BE2C (cell line): ENCODE results near the gene KCNG2.

ENCODE experiments used
- DNase-seq: peaks from one replicate; pipeline ENCODE4 v3.0.0-alpha.2; 2020
- H3K27me3 ChIP-seq: fragments of 250-450 bp; sonication (Bioruptor Pico); 2 replicates; pipeline ENCODE4 v1.5.1; 2020; ENCODE audit warnings: mild to moderate bottlenecking
- H3K36me3 ChIP-seq: fragments of 250-450 bp; sonication (Bioruptor Pico); 2 replicates; pipeline ENCODE4 v1.5.1; 2020; ENCODE audit warnings: mild to moderate bottlenecking
- H3K4me1 ChIP-seq: fragments of 250-450 bp; sonication (Bioruptor Pico); 2 replicates; pipeline ENCODE4 v1.5.1; 2020
- H3K4me3 ChIP-seq: 2 replicates; pipeline ENCODE4 v1.5.1; 2011; ENCODE audit warnings: low read depth, low read length
- H3K9me3 ChIP-seq: fragments of 250-450 bp; sonication (Bioruptor Pico); 2 replicates; pipeline ENCODE4 v1.5.1; 2020
- CTCF ChIP-seq: IDR thresholded peaks from 2 replicates; pipeline ENCODE4 v1.5.1; 2012; ENCODE audit warnings: mild to moderate bottlenecking, low read depth, low read length

Gene KCNG2

GRCh38 chr18:79884294-79884962 is 86.7 kb downstream of the KCNG2 start:
- H3K9me3 ChIP-seq, result no peaks in the 10 kb centered on the region
- H3K4me3 ChIP-seq, result no peak overlapping the region
- H3K27me3 ChIP-seq, result no peaks in the 10 kb centered on the region
- TF ChIP-seq CTCF, result no peak
- no peaks in the 10 kb centered on the region for H3K36me3 ChIP-seq
- no peaks in the 10 kb centered on the region for H3K4me1 ChIP-seq
- no peak for DNase-seq

DNA sequence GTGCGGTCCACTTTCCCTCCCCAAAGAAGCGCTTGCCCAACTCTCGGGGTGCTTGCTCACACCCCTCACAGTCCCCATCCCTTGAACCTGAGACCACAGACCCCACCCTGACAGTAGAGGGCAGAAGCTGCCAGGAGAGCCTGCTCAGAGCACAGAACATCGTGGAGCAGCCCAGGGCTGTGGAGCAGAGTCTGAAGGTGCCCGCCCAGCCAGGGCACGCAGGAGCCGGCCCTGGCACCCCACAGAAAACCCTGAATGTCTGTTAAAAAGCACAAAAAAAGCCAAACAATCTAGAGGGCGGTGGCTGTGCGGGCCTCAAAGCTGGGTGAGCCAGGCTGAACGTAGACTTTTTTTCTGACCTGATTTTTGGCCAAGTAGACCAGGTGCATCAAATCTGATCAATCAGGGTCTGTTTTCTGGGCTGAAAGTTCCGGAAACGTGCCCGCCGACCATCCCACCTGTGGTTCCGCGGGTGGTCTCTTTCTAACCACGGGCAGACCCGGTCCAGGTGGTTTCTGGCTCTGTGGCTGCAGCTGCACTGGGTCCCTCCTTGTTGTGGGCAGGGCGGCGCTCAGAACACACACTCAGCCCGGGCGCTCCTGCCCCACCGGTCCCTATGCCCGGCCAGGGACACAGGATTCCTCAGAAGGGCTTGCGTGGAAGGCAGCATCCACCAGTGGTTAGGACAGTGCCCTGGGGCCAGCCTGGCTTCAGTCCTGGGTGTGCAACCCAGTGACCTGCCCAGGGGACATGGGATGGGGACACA is 87.4 kb downstream of the KCNG2 start:
- no peak for DNase-seq
- no peaks in the 10 kb centered on the region for H3K27me3 ChIP-seq
- TF ChIP-seq CTCF, result no peak

GRCh38 chr18:79887181-79888000 is 89.7 kb downstream of the KCNG2 start:
- no peak for TF ChIP-seq CTCF
- Histone ChIP-seq H3K4me1 (no peaks in the 10 kb centered on the region), H3K4me3 (no peak overlapping the region), H3K27me3 (no peaks in the 10 kb centered on the region), H3K36me3 (no peaks in the 10 kb centered on the region), H3K9me3 (no peaks in the 10 kb centered on the region)
- no peak for DNase-seq

More for the DNA sequence above, 87.4 kb downstream of the KCNG2 start:
- Histone ChIP-seq H3K4me1 (no peaks in the 10 kb centered on the region), H3K9me3 (no peaks in the 10 kb centered on the region), H3K4me3 (no peak overlapping the region), H3K36me3 (no peaks in the 10 kb centered on the region)

DNA sequence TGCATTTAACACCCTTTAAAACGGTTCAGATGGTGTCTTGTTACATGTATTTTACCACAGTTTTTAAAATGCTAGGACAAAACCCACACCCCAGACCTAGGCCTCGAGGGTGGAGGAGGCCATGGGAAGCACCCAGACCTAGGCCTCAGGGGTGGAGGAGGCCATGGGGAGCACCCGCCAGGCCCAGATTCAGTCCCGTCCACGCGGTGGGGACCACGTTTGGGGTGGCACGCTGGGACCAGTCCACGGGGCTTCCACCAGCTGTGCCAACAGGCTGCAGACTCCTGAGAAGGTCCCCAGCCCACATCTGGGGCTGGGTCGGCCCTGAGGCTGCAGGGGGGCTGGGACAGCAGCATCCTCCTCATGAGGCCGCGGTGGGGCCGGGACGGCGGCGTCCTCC is 90.3 kb downstream of the KCNG2 start:
- no peaks in the 10 kb centered on the region for H3K4me1 ChIP-seq
- no peaks in the 10 kb centered on the region for H3K27me3 ChIP-seq
- H3K4me3 ChIP-seq, result no peak overlapping the region
- H3K9me3 ChIP-seq, result no peaks in the 10 kb centered on the region
- no peak for DNase-seq
- TF ChIP-seq CTCF, result no peak
- H3K36me3 ChIP-seq, result no peaks in the 10 kb centered on the region

DNA sequence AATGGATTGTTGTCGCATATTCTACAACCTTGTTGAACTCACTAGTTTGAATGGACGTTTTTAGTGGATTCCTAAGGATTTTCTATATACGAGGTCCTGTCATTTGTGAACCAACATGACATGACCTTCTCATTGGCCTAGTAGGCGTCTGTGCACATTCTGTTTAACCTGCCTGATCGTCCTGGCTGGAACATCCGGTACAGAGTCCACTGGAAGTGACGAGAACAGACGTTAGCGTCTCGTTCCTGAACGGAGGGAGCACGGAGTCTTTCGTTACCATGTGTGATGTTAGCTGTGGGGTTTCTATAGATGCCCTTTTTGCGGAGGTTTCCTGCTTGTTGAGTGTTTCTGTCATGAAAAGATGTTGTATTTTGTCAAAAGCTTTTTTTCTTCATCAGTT is 91.8 kb downstream of the KCNG2 start:
- H3K4me3 ChIP-seq, result no peak overlapping the region
- TF ChIP-seq CTCF, result no peak
- H3K9me3 ChIP-seq, result no peaks in the 10 kb centered on the region
- DNase-seq, result no peak
- H3K4me1 ChIP-seq, result no peaks in the 10 kb centered on the region
- no peaks in the 10 kb centered on the region for H3K27me3 ChIP-seq
- H3K36me3 ChIP-seq, result no peaks in the 10 kb centered on the region
